Measurements from ENCODE around the gene SPACA7.

Gene SPACA7

DNA sequence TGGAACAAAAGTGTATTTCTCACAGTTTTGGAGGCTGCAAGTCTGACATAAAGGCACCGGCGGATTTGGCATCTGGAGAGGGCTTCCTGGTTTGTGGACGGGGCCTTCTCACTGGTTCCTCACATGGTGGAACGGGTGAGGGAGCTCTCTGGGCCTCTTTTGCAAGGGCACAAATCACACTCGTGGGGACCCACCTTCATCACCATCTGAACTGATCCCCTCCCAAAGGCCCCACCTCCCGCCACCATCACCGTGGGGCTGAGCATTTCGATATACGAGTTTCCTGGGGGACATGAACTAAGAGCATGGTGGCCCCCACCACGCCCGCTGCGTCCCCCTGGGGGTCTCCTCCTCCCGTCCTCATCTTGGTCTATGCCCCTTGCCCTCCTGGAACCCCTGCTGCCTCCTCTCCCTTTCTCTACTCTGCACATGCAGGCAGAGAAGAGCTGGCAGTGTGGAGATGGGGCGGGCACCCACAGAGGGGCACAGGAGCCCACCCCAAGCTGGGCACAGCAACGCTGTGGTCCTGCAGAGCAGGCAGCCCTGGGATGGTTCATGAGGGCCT is 20.8 kb upstream of the SPACA7 start:
- DNase-seq (ENCODE audit: low read depth) = no peak
- TF ChIP-seq CTCF (IDR thresholded peaks at IDR 0.05; ENCODE audit: insufficient read depth, low read depth, low read length, missing control alignments) = no peak
- H3K4me3 ChIP-seq (ENCODE audit: low read depth, low read length) = no peak overlapping the region

DNA sequence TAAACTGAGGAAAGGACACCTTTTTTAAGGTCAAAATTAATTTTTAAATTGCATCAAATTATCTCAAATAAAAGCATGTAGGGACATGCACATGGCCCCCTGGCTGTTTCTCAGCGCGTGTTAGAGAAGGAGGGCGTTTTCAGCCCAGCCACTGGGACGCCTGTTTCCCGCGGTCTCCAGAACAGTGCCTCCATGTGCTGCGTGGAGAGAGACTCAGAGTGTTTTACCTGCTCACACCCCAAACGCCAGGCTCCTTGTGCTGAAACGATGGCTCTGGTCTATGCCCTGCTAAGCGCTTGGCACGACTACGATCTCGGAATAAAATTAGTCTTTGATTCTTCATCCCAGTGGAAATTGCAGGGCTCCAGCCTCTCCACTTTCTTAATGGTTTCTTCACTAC is 20.0 kb upstream of the SPACA7 start:
- no peak for DNase-seq (ENCODE audit: low read depth)
- no peak overlapping the region for H3K4me3 ChIP-seq (ENCODE audit: low read depth, low read length)
- no peak for TF ChIP-seq CTCF (IDR thresholded peaks at IDR 0.05; ENCODE audit: insufficient read depth, low read depth, low read length, missing control alignments)

GRCh38 chr13:112358156-112358555 is 18.0 kb upstream of the SPACA7 start:
- no peak for DNase-seq (ENCODE audit: low read depth)
- no peak for TF ChIP-seq CTCF (IDR thresholded peaks at IDR 0.05; ENCODE audit: insufficient read depth, low read depth, low read length, missing control alignments)
- H3K4me3 ChIP-seq (ENCODE audit: low read depth, low read length) = no peak overlapping the region

DNA sequence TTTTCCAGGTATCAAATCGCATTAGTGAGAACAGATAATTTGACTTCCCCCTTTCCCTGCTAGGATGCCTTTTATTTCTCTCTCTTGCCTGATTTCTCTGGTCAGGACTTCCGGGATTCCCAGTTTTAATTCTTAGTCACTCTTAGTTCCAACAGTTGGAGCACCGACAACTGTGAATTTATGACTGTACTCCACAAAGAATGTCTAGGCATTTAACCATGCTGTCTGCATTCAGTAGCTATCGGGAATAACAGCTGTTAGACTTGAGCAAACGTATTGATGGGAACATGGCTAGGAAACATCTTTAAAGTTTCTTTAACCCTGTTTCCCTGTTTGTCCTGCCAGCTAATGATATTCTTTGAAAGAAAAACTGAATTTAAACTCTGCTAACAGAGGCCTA is 14.1 kb upstream of the SPACA7 start:
- TF ChIP-seq CTCF (IDR thresholded peaks at IDR 0.05; ENCODE audit: insufficient read depth, low read depth, low read length, missing control alignments) = no peak
- no peak overlapping the region for H3K4me3 ChIP-seq (ENCODE audit: low read depth, low read length)
- no peak for DNase-seq (ENCODE audit: low read depth)

DNA sequence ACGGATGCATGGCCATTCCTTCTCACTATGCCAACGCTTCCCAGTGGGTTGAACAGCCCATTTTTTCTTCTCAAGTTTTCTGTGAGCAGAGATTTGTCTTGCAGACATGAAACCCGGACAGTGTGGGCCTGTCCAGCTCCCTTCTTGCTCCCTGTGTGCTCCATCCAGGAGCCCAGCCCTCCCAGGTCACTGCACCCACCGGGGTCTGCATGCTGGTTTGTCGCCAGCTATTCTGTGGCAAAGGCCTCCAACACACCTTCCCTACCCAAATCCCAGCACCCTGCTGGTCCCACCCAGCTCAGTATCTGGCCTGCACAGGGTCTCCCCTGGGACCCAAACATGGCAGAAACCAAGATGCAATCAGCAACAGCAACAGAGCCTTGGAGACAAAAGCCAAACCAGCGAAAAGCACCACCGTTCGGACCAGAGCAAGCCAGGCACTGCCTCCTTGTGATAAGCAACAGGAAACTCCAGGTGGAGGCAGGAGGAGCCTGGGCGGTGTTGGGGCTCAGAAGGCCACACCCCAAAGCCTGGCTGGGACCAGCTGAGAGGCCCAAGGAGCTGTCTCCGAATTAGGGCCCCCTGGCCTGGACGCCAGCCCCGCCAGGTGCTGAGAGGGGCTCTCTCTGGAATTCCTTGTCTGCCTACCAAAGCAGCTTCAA is 12.2 kb upstream of the SPACA7 start:
- no peak for DNase-seq (ENCODE audit: low read depth)
- H3K4me3 ChIP-seq (ENCODE audit: low read depth, low read length) = no peak overlapping the region
- no peak for TF ChIP-seq CTCF (IDR thresholded peaks at IDR 0.05; ENCODE audit: insufficient read depth, low read depth, low read length, missing control alignments)

GRCh38 chr13:112366907-112367646 is 9.1 kb upstream of the SPACA7 start:
- no peak overlapping the region for H3K4me3 ChIP-seq (ENCODE audit: low read depth, low read length)
- no peak for DNase-seq (ENCODE audit: low read depth)
- TF ChIP-seq CTCF (IDR thresholded peaks at IDR 0.05; ENCODE audit: insufficient read depth, low read depth, low read length, missing control alignments) = no peak
